MM.1S (cell line): ENCODE results near the gene NPAS4.
"Not testable (repeated sequence)": the region's sequence is repeated elsewhere in the genome, so short reads cannot be mapped to it uniquely, and the experiment has no call there.

Source experiments
- CTCF ChIP-seq: fragments of 300-600 bp; sonication (generic); IDR thresholded peaks from 2 replicates; pipeline ENCODE4 v1.5.1; 2016; ENCODE audit warnings: antibody characterized with exemption, low read length, mixed read lengths
- EZH2 ChIP-seq: fragments of 300-600 bp; sonication (generic); optimal IDR thresholded peaks from 2 replicates; pipeline ENCODE3; 2017; ENCODE audit warnings: low read depth, mild to moderate bottlenecking, antibody characterized with exemption, low read length, mixed read lengths

- TF ChIP-seq CTCF, EZH2: not testable (repeated sequence)
Observed at GRCh38 chr11:66440101-66440939, 19.5 kb downstream of the NPAS4 start.
